HG03108 (cell line): Measurements from ENCODE around the gene SIRPB2.

Source experiments
- ATAC-seq: cut with Tn5 transposase; IDR thresholded peaks from one replicate; pipeline ENCODE4 v1.9.1; 2021; ENCODE audit warnings: moderate library complexity; ENCODE audit not compliant: unreplicated experiment

The SIRPB2 gene

DNA sequence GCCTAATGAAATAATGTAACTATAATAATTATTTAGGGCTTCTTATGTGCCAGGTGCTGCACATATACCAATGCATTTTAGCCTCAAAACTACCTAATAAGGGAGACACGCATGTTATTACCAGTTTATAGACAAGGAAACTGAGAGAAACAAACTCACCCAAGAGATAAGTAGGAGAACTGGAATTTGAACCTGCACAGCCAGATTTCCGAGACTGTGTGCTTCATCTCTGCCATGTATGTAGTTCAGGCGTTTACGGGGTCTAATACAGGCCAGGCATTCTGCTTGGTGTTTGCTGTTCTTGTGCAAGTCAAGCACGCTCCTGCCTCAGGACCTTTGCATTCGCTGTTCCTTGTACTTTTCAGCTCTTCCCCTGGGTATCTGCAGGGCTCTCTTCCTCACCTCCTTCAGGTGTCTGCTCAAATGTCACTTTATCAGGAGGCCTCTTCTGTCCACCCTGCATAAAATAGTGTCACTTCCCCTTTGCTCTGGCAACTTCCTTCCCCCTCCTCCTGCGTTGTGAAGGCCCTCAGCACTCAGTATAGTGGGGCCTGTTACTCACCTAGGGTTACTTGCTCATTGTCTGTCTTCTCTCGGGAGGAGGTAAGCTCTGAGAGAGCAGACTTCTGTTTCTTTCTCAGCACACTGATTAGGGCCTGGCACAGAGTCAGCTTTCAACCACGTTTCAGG lies 18.5 kb downstream of the SIRPB2 start:
- no peak for ATAC-seq

DNA sequence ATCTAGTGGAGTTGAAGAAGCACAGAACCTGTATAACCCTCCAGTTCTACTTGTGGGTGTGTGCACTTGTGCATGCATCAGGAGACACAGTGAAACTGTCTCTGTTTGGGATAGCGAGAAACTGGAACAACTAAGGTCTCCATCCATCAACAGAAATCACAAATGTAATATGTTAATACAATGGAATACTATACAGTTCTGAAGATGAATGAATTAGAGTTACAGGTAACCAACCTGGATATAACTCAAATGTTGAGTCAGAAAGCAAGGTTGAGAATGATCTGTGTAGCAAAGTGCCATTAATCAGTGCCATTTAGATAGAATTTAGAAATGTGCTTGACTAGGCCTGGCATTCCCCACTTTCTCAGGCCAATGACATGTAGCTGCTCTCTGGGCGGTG lies 20.0 kb downstream of the SIRPB2 start:
- ATAC-seq: no peak

DNA sequence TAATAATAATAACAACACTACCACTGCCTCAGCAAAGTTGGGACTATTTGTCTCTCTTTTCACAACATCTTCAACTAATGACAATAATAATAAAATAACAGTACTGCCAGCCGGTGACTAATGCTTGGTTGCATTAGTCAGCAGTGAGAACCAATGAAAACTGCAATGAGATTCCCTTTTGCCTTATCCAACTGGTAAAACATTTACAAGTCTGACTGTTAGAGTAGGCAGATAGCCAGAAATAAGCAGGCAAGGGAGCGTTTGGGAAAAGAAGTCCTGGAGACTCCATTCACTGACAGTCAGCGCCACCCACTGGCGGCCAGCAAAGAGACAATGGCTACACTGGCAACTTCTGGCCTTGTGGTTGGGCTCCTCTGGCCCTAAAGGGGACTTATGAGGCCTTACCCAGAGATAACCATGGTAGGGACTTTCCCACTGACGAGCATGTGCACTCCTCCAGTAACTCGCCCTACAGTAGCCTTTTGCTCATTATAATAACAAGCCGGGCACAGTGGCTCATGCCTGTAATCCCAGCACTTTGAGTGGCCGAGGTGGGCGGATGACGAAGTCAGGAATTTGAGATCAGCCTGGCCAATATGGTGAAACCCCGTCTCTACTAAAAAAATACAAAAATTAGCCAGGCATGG lies 21.2 kb downstream of the SIRPB2 start:
- ATAC-seq: no peak

DNA sequence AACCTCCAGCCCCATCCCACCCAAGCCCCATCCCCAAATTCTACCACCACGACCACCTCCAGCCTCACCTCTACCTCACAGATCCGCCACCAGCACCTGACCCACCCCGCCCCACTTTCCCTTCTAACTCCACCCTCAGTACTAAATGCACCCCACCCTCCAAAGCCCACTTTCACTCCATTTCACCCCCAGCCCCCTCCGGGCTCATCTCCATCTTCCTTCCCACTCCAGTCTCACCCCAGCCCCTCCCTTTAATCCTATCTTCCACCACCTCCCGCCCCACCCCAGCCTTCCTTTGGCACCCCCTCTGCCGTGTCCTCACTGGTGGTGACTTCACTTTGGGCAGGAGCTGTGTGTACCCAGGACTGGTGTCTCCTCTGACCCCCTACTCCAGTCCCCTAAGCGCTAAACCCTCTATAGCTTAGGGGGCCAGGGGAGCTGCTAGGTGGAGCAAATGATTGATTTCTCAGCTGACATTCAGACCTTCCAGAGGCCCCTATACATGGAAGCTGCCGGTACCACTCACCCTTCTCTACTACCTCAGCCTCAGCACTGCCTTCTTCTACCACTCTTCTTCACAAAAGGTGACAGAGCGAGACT lies 21.8 kb downstream of the SIRPB2 start:
- ATAC-seq: no peak

DNA sequence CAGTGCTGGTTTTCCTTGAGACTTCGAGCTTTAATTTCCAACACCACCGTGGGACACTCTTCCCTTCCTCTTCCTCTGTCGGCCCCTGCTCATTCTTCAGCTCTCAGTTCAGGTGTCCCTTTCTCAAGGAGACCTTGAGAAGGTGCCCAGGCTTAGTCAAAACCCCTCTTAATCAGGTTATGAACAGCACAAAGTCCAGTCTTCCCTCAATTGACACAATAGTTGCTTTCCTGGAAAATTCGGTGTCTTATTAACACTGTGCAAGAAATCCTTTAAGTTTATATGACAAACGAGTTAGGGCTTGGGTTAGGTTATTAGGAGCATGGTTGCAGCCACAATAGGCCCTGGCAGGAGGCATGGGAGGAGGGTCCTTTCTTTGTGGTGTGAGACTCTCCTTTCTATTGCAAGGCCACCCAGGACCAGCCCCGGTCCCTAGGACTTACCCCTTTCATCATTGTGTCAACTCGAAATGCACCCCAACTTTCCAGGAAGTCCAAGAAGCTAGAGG lies 23.0 kb downstream of the SIRPB2 start:
- no peak for ATAC-seq

GRCh38 chr20:1467355-1468116 lies 23.7 kb downstream of the SIRPB2 start:
- no peak for ATAC-seq

DNA sequence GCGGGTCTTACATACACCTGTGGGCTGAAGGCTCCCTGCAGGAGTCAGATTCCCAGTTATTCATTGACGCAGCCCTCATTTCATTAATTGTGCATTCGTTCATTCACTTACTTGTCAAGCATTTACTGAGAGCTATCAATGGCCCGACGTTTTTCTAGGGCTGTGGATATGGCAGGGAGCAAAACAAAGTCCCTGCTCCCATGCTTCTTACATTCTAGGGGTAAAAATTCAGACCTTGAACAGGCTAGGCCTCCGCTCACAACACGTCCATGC lies 24.2 kb downstream of the SIRPB2 start:
- peak; percentile 2 for ATAC-seq

- ATAC-seq: peak; percentile 80
Observed at GRCh38 chr20:1466211-1467081, 24.8 kb downstream of the SIRPB2 start, which contains the start of gene NSFL1C. Gene NSFL1C (minus strand): TSS chr20:1466849. CDS start chr20:1466824, 25 bp downstream.

GRCh38 chr20:1465470-1466210 lies 25.6 kb downstream of the SIRPB2 start:
- no peak for ATAC-seq

DNA sequence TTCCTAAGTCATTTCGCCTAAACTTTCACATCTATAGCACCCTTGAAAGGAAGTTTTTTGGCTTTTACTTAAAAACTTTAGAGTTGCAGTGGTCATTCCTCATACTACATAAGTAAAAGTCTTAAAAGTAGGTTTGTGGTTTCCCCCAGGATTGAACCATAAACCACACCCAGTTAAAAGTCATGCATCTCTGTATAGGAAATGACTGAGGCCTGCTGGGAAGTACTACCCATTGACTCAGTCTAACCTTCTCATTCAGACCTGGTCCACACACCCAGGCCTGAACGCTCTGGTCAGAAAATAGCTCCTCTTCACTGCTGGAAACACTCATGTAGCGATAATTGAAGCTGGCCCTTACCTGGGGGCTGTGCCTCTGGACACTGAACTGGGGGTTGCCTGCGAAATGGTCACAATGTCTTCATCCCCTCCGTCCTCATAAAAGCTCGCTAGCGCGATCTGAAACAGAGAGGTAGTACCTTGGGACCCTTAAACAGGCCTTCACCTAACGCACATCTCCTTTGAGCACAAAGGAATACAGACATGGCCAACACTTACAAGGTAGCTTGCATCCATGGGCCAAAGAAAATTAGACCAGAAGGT lies 27.1 kb downstream of the SIRPB2 start:
- no peak for ATAC-seq

DNA sequence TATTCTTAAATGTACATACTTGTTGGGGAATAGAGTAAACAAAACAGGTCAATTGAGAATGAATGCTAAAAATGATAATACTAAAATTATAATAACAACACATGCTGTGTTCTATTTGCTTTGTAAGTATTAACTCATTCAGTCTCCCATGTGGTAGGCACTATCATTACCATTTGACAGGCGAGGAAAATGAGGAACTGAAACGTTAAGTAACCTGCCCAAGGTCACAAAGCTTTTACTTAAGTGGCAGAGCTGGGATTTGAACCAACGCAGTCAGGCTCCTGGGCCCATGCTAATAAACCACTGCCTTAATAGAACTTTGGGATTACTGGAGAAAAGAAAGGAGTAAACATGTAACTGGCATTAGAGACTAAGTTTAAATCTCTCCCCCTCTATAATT lies 28.4 kb downstream of the SIRPB2 start:
- no peak for ATAC-seq

DNA sequence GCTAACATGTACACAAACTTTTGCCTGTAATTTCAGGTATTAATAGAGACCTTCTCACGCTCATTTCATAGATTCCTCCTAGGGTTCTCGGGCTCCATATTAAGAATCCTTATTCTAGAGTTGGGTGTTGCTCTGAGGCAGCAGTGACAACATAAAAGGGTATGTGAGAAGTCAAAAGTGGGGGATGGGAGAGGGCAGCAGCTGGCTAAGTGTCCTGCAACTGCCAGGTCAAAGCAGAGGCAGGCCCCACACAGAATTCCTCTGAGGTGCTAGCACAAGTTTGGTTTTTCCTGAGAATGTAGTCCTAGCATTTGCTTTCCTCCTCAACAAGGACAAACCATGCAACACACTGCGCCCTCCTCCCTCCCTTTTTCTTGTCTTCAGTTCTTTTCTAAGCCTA lies 29.2 kb downstream of the SIRPB2 start:
- ATAC-seq: no peak

DNA sequence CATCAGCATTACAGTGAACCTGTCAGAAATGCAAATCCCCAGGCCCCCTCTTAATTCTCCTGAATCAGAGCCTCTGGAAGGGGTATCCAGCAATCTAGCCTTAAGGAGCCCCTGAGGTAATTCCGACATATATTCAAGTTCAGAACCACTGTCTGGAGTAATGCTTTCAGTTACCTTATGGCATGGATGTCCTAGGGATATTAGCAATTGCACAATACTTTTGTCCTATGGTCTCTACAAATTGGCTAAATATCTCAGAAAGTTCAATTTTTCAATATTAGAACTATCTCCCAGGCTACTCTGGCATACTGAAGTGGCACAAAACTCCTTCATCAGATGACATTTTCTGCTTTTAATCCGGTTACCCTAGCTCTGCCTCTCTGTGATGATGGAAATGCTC lies 30.9 kb downstream of the SIRPB2 start:
- ATAC-seq: no peak

- ATAC-seq: no peak
Observed at GRCh38 chr20:1457992-1458391, 33.2 kb downstream of the SIRPB2 start.

GRCh38 chr20:1456300-1456699 lies 34.9 kb downstream of the SIRPB2 start:
- ATAC-seq: no peak

GRCh38 chr20:1450926-1451491 lies 40.2 kb downstream of the SIRPB2 start:
- no peak for ATAC-seq

GRCh38 chr20:1449370-1449769 lies 41.9 kb downstream of the SIRPB2 start:
- ATAC-seq: no peak

DNA sequence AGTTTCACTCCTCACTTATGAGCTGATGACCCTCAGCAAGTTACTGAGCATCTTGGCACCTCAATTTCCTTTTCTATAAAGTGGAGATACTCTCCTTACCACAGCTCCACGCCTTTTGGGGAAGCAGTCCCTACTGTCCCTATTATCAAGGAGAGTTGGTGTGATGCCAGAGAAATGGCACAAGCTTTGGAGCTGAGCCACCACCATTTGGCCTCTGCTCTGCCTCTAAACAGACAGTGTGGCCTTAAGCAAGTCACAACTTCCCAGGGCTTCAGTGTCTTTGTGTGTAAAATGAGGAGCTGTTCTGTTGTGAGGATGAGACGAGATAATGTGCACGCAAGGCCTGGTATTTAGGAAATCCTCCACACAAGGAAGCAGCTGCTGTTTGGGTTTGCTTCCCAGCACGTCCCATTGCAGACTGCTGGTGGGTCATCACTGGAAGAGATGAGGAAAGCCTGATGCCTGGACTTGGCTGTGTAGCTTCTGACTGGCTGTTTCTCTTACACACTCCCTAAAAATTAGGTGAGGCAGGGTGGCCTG lies 43.1 kb downstream of the SIRPB2 start:
- ATAC-seq: no peak

DNA sequence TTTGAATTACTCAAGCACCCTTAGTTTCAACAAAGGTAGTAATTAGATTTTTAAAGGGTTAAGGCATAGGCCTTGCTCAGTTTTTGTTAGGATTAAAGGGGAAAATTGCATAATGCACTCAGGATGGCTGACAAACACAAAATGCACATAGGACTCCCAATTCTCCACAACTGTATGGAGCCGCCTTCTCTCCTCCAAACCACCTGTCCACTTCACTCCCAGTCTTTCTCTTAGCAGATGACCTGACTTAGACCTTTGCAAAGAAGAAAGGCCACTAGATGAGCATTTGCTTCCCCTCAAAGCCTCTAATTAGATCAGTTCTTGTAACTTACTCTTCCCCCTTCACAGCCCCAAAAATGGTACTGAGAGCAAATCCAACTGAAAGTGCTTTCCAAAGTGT lies 44.7 kb downstream of the SIRPB2 start:
- ATAC-seq: no peak
